ENCODE measurements around the gene CENPP.

Gene CENPP

GRCh38 chr9:92654481-92655301 lies 328.9 kb downstream of the CENPP start:
- intact Hi-C loops (cut with DNase I), result no loop called here
- DNase-seq, result peak in 3 of 42 donors; percentile 12 to 32 (median 23)

- DNase-seq, result peak in 1 of 42 donors; percentile 18
- intact Hi-C loops (cut with DNase I), result no loop called here
These were observed 329.6 kb downstream of the CENPP start for GRCh38 chr9:92655366-92655765.

- DNase-seq, result peak in 1 of 42 donors; percentile 7
- intact Hi-C loops (cut with DNase I), result no loop called here
These were observed 330.3 kb downstream of the CENPP start for GRCh38 chr9:92655896-92656536.

- intact Hi-C loops (cut with DNase I), result no loop called here
- DNase-seq, result peak in 1 of 42 donors; percentile 2
These were observed 330.8 kb downstream of the CENPP start for GRCh38 chr9:92656537-92656925.

GRCh38 chr9:92657296-92658094 lies 331.7 kb downstream of the CENPP start:
- peak in 1 of 42 donors; percentile 14 for DNase-seq
- intact Hi-C loops (cut with DNase I), result no loop called here

- intact Hi-C loops (cut with DNase I), result no loop called here
These were observed 332.4 kb downstream of the CENPP start for GRCh38 chr9:92658176-92658575.

GRCh38 chr9:92658611-92659010 lies 332.9 kb downstream of the CENPP start:
- intact Hi-C loops (cut with DNase I), result no loop called here
- peak in 2 of 42 donors; percentile 14 to 20 for DNase-seq

More at GRCh38 chr9:92658176-92658575, 332.4 kb downstream of the CENPP start:
- DNase-seq, result no peak

GRCh38 chr9:92659601-92660000 lies 333.8 kb downstream of the CENPP start:
- intact Hi-C loops (cut with DNase I), result no loop called here
- no peak for DNase-seq

GRCh38 chr9:92660266-92660665 lies 334.5 kb downstream of the CENPP start:
- DNase-seq, result peak in 6 of 42 donors; percentile 14 to 59 (median 28)

GRCh38 chr9:92661127-92661526 lies 335.4 kb downstream of the CENPP start:
- intact Hi-C loops (cut with DNase I), result no loop called here
- DNase-seq, result no peak

More at GRCh38 chr9:92660266-92660665, 334.5 kb downstream of the CENPP start:
- intact Hi-C loops (cut with DNase I), result no loop called here

- DNase-seq, result no peak
- intact Hi-C loops (cut with DNase I), result no loop called here
These were observed 336.0 kb downstream of the CENPP start for GRCh38 chr9:92661743-92662142.

- intact Hi-C loops (cut with DNase I), result no loop called here
- DNase-seq, result no peak
These were observed 337.4 kb downstream of the CENPP start for GRCh38 chr9:92663126-92663525.

GRCh38 chr9:92663951-92664350 lies 338.2 kb downstream of the CENPP start:
- intact Hi-C loops (cut with DNase I), result no loop called here
- DNase-seq, result peak in 2 of 42 donors; percentile 11 to 15

GRCh38 chr9:92664394-92665152 lies 338.8 kb downstream of the CENPP start:
- intact Hi-C loops (cut with DNase I), result loop anchor here (5.0 kb wide), 1 partner anchor 98 kb away; the partner anchor contains the start of gene BICD2
- DNase-seq, result peak in 11 of 42 donors; percentile 10 to 52 (median 25)

GRCh38 chr9:92665836-92666235 lies 340.1 kb downstream of the CENPP start:
- DNase-seq, result no peak
- intact Hi-C loops (cut with DNase I), result loop anchor here (5.0 kb wide), 1 partner anchor 96 kb away; the partner anchor contains the start of gene BICD2

GRCh38 chr9:92666236-92666635 lies 340.5 kb downstream of the CENPP start:
- intact Hi-C loops (cut with DNase I), result loop anchor here (5.0 kb wide), 1 partner anchor 96 kb away; the partner anchor contains the start of gene BICD2
- no peak for DNase-seq

- intact Hi-C loops (cut with DNase I), result loop anchor here (5.0 kb wide), 1 partner anchor 95 kb away; the partner anchor contains the start of gene BICD2
- no peak for DNase-seq
These were observed 341.3 kb downstream of the CENPP start for GRCh38 chr9:92666912-92667532.
